Amniotic epithelial cell (primary cell): Measurements from ENCODE around the gene INSYN1.
"Not testable (repeated sequence)": the region's sequence is repeated elsewhere in the genome, so short reads cannot be mapped to it uniquely, and the experiment has no call there.

Source experiments
- DNase-seq: peaks from one replicate; pipeline ENCODE4 v3.0.0-alpha.2; 2010; ENCODE audit warnings: low read depth

The INSYN1 gene

GRCh38 chr15:73753250-73754130, at the start of gene INSYN1:
TSS of gene INSYN1 (minus strand) at chr15:73753351. CDS start at chr15:73751130, 2,221 bp downstream.
- DNase-seq, result peak; percentile 7

GRCh38 chr15:73802431-73803041, 49.4 kb upstream of the INSYN1 start:
- DNase-seq, result no peak

GRCh38 chr15:73800662-73801345, 47.7 kb upstream of the INSYN1 start:
- peak; percentile 59 for DNase-seq

GRCh38 chr15:73799466-73799865, 46.3 kb upstream of the INSYN1 start:
- DNase-seq, result peak; percentile 64

DNA sequence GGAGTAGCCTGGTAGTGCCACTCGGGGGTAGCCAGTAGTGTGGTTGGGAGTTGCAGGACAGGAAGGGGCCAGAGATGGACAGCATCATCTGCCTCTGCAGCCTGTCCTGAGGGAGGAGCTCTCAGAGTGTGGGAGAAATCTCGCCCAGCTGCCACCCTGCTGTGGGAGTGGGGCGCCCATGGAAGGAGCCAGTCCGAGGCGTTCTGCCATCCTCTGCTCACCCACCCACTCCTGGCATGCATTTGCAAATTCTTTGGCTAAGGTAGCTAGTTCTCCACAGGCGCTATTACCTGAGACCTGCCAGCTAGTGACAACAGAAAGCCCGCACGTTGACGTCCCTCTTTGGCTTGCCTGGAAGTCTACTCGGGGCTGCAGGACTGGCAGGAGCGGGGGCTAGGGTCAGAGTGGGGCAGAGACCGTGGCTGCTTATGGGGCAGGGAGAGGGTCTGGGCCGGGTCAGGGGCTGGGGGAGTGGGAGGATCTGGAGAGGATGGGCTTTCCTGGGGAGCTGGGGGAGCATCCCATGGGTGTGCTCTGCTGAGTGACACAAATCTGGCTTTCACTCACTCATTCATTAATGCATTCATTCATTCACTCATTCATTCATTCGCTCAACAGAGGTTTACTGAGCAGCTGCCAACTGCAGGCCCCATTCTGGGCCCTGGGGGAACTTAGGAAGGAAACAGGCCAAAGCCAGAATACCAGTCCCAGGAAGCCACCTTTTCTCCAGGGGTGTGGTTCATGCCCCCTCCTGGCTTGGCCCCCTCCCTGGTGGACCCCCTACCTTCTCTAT, 44.4 kb upstream of the INSYN1 start:
- no peak for DNase-seq

DNA sequence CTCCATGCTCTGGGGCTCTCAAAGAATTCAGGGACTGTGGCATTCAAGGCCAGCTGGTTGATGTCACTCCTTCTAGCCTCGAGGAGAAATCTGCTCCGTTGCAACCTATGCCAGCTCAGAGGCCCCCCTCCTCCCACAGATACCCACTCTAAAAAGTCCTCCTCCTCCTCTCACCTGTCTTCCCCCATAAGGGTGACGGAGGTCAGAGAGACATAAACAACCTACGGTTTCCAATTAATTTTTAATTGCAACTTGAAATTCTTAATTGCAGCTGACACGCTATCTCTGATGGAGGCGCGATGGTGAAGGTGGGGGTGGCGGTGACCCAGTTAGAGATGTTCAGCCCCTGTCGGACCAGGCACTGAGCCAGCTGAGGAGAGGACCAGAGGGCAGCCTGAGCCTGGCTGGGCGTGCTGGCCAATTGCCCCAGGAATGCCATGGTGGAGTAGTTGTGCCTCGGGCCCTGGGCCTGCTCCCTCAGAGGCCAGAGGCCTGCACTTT, 43.2 kb upstream of the INSYN1 start:
- no peak for DNase-seq

- peak; percentile 51 for DNase-seq
Observed at GRCh38 chr15:73794443-73795133, 41.4 kb upstream of the INSYN1 start.

GRCh38 chr15:73792899-73793541, 39.9 kb upstream of the INSYN1 start:
- DNase-seq, result not testable (repeated sequence)

DNA sequence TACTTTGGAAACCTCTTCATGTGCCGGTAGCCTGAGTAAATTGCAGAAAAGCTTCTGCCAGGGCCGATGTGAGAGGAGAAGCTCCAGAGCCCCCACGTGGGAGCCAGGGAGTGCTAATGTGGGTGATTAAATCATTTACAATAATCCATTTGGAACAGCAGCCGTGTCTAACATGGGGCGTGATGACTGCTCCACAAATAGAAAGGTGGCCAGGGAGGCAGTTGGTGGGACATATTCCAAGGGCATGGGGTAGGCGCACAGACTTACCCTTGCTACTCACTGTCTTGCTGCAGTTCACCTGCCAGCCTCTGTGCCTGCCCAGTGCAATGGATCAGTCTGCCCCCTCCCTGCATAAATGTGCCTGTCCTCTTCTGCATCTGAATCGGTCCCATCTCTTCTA, 39.3 kb upstream of the INSYN1 start:
- DNase-seq, result no peak

- DNase-seq, result no peak
Observed at GRCh38 chr15:73789521-73790240, 36.5 kb upstream of the INSYN1 start.

GRCh38 chr15:73787621-73788020, 34.5 kb upstream of the INSYN1 start:
- no peak for DNase-seq

DNA sequence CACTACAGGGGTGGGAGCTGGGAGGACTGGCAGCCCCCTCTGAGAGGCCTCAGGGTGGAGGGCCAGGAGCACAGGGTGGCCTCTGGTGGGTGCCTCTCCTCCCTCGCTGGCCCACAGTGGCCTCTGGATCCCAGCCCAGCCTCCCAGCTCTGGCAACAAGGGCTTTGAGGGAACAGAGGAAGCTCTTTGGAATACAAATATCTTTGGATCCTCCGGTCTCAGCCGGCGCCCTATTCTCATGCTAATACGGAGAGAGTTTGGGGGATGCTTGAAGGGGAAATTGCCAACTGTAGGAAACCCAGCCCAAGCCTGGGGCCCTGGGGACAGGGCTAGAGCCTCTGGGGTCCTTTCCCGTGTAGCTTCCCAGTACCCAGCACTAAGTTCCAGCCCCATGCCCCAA, 33.4 kb upstream of the INSYN1 start:
- DNase-seq, result no peak

GRCh38 chr15:73785256-73786014, 32.3 kb upstream of the INSYN1 start:
- not testable (repeated sequence) for DNase-seq

DNA sequence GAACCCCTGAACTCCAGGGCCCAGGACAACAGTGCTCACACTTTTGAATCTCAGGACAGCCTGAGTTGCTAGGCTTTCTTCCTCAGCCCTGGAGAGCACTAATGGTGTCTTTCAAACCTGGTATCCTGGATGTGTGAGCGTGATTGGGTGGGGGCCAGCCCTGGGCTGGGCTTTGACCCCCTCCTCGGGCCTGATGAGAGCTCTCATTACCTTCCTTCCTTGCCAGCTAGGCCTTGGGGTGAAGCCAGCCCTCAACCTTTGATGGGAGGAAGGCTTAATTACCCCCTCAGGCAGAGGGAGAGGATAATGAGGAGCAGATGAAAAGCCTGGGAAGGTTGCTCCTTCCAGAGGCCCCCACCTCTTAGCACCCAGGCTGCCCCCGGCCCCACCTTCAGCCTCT, 31.1 kb upstream of the INSYN1 start:
- no peak for DNase-seq

DNA sequence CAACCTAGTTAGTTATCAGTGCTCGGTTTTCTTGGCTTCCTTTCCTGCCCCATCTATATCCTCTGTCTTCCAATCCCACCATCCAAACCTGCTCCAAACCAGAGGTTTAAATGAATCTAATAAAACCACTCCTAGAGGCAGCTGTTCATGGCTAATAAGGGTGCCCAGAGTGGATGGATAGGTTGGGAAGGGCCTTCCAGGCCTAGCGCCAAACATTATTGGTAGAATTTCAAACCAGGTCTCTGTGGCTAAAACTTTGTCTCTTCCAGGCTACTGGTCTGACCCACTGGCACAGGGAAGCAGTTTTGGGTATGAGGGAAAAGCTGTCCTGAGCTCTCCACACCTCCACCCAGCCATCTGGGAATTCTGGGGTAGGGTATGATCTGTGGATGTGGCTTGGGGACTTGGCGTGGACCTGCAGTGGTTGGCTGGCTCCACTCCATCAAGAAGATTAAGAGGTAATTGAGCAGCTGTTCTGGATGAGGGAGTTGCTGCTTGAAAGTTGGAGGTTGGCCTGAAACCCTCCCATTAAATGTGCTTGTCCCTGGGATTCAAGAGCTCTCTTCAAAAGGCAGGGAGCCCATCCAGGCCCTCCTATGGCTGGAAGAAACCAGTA, 29.3 kb upstream of the INSYN1 start:
- DNase-seq, result no peak

- peak; percentile 49 for DNase-seq
Observed at GRCh38 chr15:73781038-73781925, 28.1 kb upstream of the INSYN1 start.

GRCh38 chr15:73779974-73780373, 26.8 kb upstream of the INSYN1 start:
- no peak for DNase-seq

GRCh38 chr15:73777741-73778140, 24.6 kb upstream of the INSYN1 start:
- no peak for DNase-seq
